SIG-M5 treated with dmso at 0.1 percent for 504 hours (cell line): ENCODE measurements around the gene TBC1D21.
"Not testable (repeated sequence)": the region's sequence is repeated elsewhere in the genome, so short reads cannot be mapped to it uniquely, and the experiment has no call there.

Experiments
- DNase-seq: peaks from one replicate; lab custom pipeline; 2025; ENCODE audit not compliant: unreplicated experiment; lab: John Stamatoyannopoulos, UW

TBC1D21 gene

GRCh38 chr15:73927476-73928240, 54.3 kb downstream of the TBC1D21 start:
- peak; percentile 41 for DNase-seq

DNA sequence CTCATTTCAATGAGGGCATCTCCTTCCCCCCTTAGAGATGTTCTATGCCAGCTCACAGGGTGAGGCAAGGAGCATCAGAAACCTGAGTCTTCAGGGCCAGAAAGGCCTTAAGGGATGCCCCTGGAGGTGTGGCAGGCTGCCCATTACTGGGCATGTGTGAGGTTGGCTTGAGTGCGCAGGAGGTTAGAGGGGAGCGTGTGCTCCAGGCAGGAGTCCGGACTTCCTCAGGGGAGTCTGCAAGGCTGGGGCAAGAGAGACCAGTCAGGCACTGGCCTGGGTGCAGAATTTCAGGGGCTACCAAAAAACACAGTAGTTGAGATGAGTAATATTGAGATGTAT, 54.8 kb downstream of the TBC1D21 start:
- DNase-seq: no peak

- DNase-seq: no peak
Measured at GRCh38 chr15:73928971-73929627, 55.7 kb downstream of the TBC1D21 start.

GRCh38 chr15:73930371-73930770, 57.0 kb downstream of the TBC1D21 start:
- no peak for DNase-seq

DNA sequence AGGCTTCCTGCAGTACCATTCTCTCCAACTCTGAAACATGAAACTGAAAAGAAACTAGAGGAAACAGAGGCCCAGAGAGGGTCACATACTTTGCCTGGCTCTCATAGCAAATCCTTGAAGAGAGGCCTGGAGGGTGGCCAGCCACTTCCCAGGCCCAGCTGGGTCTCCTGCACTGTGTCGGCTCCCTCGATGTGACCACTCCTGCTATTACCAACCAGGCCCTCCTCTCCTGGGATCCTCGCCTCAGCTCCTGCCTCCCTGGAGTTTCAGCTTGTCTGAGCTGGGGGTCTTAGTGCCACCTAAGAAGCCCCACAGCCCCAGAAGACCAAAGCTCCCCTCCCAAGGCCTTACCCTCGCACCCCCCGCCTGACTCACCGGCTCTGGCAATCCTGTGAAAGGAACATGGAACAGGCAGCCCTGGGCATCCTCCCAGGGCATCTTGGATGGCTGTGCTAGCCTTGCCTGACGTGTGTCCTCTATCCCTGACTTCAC, 57.5 kb downstream of the TBC1D21 start:
- DNase-seq: no peak

DNA sequence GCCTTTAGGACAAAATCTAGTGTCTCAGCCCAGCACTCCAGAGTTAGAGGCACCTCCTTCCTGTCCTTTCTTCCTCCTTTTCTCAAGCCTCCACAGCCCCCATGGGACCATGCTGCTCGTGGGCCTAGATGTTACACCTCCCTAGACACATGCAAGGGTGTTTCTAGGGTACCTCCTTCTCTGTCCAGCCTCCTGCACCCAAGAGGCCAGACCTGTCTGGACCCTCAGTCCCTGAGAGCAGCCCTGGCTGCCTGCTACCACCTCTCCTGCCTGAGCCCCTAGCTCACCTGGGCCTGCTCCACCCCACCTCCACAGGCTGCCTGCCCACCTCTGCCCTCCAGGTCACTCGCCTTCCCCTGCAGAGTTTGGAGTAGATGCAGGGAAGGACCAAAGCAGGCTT, 58.1 kb downstream of the TBC1D21 start:
- no peak for DNase-seq

- DNase-seq: no peak
Measured at GRCh38 chr15:73932381-73933191, 59.2 kb downstream of the TBC1D21 start.

DNA sequence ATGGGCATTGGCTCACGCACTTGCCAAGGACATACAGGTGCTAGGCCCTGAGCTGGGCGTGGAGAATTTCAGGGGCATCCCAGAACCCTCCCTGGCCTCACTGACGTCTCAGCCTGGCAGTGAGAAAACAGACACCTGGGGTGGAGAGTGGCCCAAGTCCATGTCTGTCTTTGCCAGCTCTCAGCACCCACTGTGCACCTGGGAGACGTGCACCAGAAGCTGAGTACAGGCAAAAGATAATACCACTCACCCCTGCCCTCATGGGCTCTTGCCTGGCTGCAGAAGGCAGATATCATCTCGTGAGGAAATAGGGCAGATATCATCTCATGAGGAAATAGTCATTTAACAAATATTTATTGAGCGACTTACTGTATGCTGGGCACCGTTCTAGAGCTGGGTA, 60.9 kb downstream of the TBC1D21 start:
- DNase-seq: no peak

- no peak for DNase-seq
Measured at GRCh38 chr15:73935547-73935946, 62.2 kb downstream of the TBC1D21 start.

- no peak for DNase-seq
Measured at GRCh38 chr15:73936181-73936580, 62.8 kb downstream of the TBC1D21 start.

DNA sequence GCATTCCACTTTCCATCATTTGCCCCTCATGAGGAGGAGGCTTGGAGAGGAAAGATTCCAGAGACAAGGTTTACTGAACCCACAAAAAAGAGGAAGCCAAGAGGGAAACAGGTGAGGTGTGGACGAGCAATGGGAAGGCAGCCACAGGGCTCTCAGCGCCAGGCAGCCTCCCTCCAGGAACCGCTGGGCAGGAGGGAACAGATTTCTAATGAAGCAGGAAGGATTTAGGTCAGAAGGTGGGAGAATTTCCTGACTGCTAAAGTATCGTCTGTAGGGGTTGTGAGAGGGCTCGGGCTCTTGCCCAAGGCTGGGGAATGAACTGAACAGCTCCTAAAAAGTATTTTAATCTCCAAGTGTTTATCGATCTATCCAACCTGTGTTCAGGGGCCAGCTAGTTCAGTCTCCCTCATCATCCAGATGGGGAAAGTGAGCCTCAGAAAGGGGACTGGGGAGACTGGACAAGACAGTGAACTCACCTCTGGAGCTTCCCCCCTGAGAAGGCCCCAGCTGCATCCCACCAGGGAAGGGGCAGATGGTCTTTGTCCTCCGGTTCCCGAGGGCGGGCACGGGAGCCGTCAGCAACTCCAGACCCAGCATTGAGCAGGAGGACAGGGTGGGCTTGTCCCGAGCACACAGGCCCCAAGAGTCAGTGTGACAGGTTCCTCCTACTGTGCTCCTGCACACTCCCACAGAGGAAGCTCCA, 63.4 kb downstream of the TBC1D21 start:
- DNase-seq: no peak

- no peak for DNase-seq
Measured at GRCh38 chr15:73937296-73937695, 63.9 kb downstream of the TBC1D21 start.

GRCh38 chr15:73937726-73938125, 64.4 kb downstream of the TBC1D21 start:
- no peak for DNase-seq

DNA sequence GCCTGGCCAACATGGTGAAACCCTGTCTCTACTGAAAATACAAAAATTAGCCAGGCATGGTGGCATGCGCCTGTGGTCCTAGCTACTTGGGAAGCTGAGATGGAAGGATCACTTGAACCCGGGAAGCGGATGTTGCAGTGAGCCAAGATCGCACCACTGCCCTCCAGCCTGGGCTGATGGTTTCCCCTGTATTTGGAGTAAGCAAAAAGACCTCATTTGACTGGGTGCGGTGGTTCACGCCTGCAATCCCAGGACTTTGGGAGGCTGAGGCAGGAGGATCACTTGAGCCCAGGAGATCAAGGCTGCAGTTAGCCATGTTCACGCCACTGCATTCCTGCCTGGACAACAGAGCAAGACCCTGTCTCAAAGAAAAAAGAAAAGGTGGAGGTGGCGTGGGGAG, 65.2 kb downstream of the TBC1D21 start:
- DNase-seq: not testable (repeated sequence)
